Keratinocyte (primary cell): Measurements from ENCODE around the gene GNPTAB. TPM values are rescaled to one million over a fixed set of nuclear protein-coding genes. Genes with fewer than 3 reads are reported as not detected.

Experiments
- DNase-seq: peaks from one replicate; pipeline ENCODE4 v3.0.0-alpha.2; 2011; ENCODE audit warnings: low read depth, missing footprints, low spot score
- FAIRE-seq: peaks from 2 replicates; lab custom pipeline; 2011; peaks lifted over from hg19 to GRCh38; lab: Jason Lieb, UNC
- H2AFZ ChIP-seq: 2 replicates; pipeline ENCODE4 v1.6.0; 2012; ENCODE audit warnings: low read length, control low read depth, inconsistent platforms; ENCODE audit not compliant: control insufficient read depth
- H3K27ac ChIP-seq: 2 replicates; pipeline ENCODE4 v1.5.1; 2011; ENCODE audit warnings: low read length; ENCODE audit not compliant: control insufficient read depth, insufficient read depth
- H3K27me3 ChIP-seq: 3 replicates; pipeline ENCODE4 v1.6.0; 2011; ENCODE audit warnings: low read length; ENCODE audit not compliant: control insufficient read depth, insufficient read depth; ENCODE audit errors: extremely low read depth
- H3K36me3 ChIP-seq, 2 experiments: 2 replicates in 1 of 2; 3 replicates in 1 of 2; pipeline ENCODE4 v1.5.1; 2011; ENCODE audit warnings: low read length in 2 of 2, mild to moderate bottlenecking in 1 of 2; ENCODE audit not compliant: control insufficient read depth in 2 of 2, insufficient read depth in 2 of 2; ENCODE audit errors: extremely low read depth in 1 of 2
- H3K4me1 ChIP-seq: 3 replicates; pipeline ENCODE4 v1.5.1; 2011; ENCODE audit warnings: low read length; ENCODE audit not compliant: control insufficient read depth, insufficient read depth; ENCODE audit errors: extremely low read depth
- H3K4me2 ChIP-seq: 3 replicates; pipeline ENCODE4 v1.6.0; 2011; ENCODE audit warnings: low read depth, low read length; ENCODE audit not compliant: control insufficient read depth, insufficient read depth; ENCODE audit errors: extremely low read depth
- H3K4me3 ChIP-seq, 3 experiments: fragments of 200-600 bp in 1 of 3; sonication (generic) in 1 of 3; 2 replicates in 2 of 3; 3 replicates in 1 of 3; pipeline ENCODE4 v1.5.1; 2011 to 2016; ENCODE audit warnings: low read length in 3 of 3, mild to moderate bottlenecking in 3 of 3, control low read depth in 2 of 3, inconsistent platforms in 1 of 3, low read depth in 1 of 3, mixed read lengths in 1 of 3, mixed run types in 1 of 3, moderate library complexity in 1 of 3; ENCODE audit not compliant: control insufficient read depth in 2 of 3, insufficient read depth in 2 of 3; ENCODE audit errors: extremely low read depth in 1 of 3
- H3K79me2 ChIP-seq: 2 replicates; pipeline ENCODE4 v1.6.0; 2012; ENCODE audit warnings: low read length; ENCODE audit not compliant: control insufficient read depth, insufficient read depth
- H3K9ac ChIP-seq: 3 replicates; pipeline ENCODE4 v1.6.0; 2011; ENCODE audit warnings: low read length; ENCODE audit not compliant: control insufficient read depth, insufficient read depth; ENCODE audit errors: extremely low read depth
- H3K9me1 ChIP-seq: 3 replicates; pipeline ENCODE4 v1.6.0; 2011; ENCODE audit warnings: low read length; ENCODE audit not compliant: control insufficient read depth, insufficient read depth; ENCODE audit errors: extremely low read depth
- H3K9me3 ChIP-seq: 2 replicates; pipeline ENCODE4 v1.5.1; 2012; ENCODE audit warnings: low read depth, low read length; ENCODE audit not compliant: control insufficient read depth
- H4K20me1 ChIP-seq: 3 replicates; pipeline ENCODE4 v1.6.0; 2011; ENCODE audit warnings: low read length; ENCODE audit not compliant: control insufficient read depth, insufficient read depth; ENCODE audit errors: extremely low read depth
- EZH2 ChIP-seq: IDR thresholded peaks from one replicate; pipeline ENCODE4 v1.6.1; 2012; ENCODE audit warnings: inconsistent platforms, mild to moderate bottlenecking, low read length, moderate library complexity
- dilution Hi-C: fragments of 300-500 bp; cut with MboI; formaldehyde crosslinking; loops from one replicate; pipeline ENCODE4 v1.7.0; 2020; ENCODE audit warnings: low sequenced_read_pairs; ENCODE audit not compliant: extremely low pct_ligation_motif_present
- polyA plus RNA-seq, 5 experiments: library from polyadenylated mRNA; depleted of rRNA in 3 of 5; stranded (reverse) in 3 of 5; stranded (forward) in 1 of 5; unstranded in 1 of 5; fragments of >200 nt; gene quantifications; 1 replicate in 1 of 5; 2 replicates in 3 of 5; 3 replicates in 1 of 5; pipeline versions ENCODE4 v1.2.1 to v1.2.3, GENCODE V29; 2011 to 2012; ENCODE audit warnings: missing spikeins in 2 of 5, low read depth in 1 of 5, low replicate concordance in 1 of 5
- TF ChIP-seq, protein P1 (sequence below), 3 experiments: IDR thresholded peaks in 1 of 3; conservative IDR thresholded peaks in 1 of 3; optimal IDR thresholded peaks in 1 of 3; 2 replicates in 2 of 3; 3 replicates in 1 of 3; pipeline versions ENCODE3 to v1.5.1; 2011; ENCODE audit warnings: low read length in 3 of 3, mild to moderate bottlenecking in 3 of 3, moderate library complexity in 2 of 3, control low read depth in 1 of 3, inconsistent platforms in 1 of 3; ENCODE audit not compliant: insufficient read depth in 2 of 3; ENCODE audit errors: extremely low read depth in 1 of 3

Gene GNPTAB
- polyA plus RNA-seq, 1 donor (not counting 4 experiments of a cell fraction or from before 2014, with no cell fraction given), result 35.7 TPM

DNA sequence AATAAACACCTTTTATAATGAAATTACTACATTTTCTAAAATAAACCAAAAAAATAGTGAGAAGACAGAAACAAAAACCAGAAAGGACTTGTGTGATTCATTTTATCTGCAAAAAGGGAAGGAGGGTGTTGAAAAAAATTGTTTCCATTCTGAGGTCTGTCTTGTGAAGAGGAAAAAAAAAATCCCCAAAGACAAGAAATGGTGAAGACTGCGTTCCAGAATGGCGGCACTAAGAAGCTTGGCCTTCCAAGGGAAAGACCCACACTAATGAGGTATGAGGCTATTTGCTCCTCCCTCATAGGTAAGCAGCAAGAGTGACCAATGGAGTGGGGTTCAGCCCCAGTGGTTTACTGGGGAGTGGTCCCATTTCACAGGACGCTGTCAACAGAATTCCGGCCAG, 35.0 kb downstream of the GNPTAB start:
- Histone ChIP-seq H3K27ac (no peak overlapping the region), H3K9ac (no peak overlapping the region), H3K9me1 (peaks cover 2% of the 10 kb centered on the region), H3K4me3 (no peak overlapping the region), H4K20me1 (no peaks in the 10 kb centered on the region), H3K79me2 (no peaks in the 10 kb centered on the region), H3K27me3 (no peaks in the 10 kb centered on the region), H3K4me1 (no peaks in the 10 kb centered on the region), H3K36me3 (peaks cover 3 to 6% of the 10 kb centered on the region in 2 experiments), H2AFZ (no peak overlapping the region), H3K4me2 (no peak overlapping the region), H3K9me3 (no peaks in the 10 kb centered on the region)
- DNase-seq (no peak), FAIRE-seq (no peak)
- no peak for TF ChIP-seq EZH2
- TF ChIP-seq, protein P1, sequence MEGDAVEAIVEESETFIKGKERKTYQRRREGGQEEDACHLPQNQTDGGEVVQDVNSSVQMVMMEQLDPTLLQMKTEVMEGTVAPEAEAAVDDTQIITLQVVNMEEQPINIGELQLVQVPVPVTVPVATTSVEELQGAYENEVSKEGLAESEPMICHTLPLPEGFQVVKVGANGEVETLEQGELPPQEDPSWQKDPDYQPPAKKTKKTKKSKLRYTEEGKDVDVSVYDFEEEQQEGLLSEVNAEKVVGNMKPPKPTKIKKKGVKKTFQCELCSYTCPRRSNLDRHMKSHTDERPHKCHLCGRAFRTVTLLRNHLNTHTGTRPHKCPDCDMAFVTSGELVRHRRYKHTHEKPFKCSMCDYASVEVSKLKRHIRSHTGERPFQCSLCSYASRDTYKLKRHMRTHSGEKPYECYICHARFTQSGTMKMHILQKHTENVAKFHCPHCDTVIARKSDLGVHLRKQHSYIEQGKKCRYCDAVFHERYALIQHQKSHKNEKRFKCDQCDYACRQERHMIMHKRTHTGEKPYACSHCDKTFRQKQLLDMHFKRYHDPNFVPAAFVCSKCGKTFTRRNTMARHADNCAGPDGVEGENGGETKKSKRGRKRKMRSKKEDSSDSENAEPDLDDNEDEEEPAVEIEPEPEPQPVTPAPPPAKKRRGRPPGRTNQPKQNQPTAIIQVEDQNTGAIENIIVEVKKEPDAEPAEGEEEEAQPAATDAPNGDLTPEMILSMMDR (optimal IDR thresholded peaks at IDR 0.05 in 1 of 3, IDR thresholded peaks at IDR 0.05 in 1 of 3, conservative IDR thresholded peaks at IDR 0.05 in 1 of 3; ENCODE audit: extremely low read depth in 1 of 3, insufficient read depth in 2 of 3, low read length in 3 of 3), result no peak
- dilution Hi-C loops, result no loop called here

DNA sequence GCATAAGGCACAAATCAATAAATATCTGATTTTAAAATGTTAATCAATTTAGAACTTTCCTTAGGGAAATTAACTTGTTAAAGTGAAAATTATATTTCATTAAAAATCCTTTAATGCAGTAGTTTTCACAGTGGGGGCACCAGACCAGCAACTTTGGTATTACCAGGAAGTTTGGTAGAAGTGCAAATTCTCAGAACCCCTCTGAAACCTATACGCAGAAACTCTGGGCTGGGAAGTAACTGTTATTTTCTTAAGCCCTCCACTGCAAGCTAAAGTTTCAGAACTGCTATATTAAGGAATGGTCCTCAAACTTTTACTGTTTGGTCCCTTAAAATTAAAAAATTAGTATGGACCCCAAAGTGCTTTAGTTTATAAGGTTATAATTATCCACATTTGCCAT, 35.7 kb downstream of the GNPTAB start:
- peaks cover 3 to 6% of the 10 kb centered on the region in 2 experiments for H3K36me3 ChIP-seq
- H3K9ac ChIP-seq, result no peak overlapping the region
- H3K4me1 ChIP-seq, result no peaks in the 10 kb centered on the region
- H3K9me3 ChIP-seq, result no peaks in the 10 kb centered on the region
- H3K27me3 ChIP-seq, result no peaks in the 10 kb centered on the region
- dilution Hi-C loops, result no loop called here
- no peak for DNase-seq
- FAIRE-seq, result no peak
- H3K4me3 ChIP-seq, result no peak overlapping the region
- H3K27ac ChIP-seq, result no peak overlapping the region
- H3K4me2 ChIP-seq, result no peak overlapping the region
- no peaks in the 10 kb centered on the region for H4K20me1 ChIP-seq
- no peaks in the 10 kb centered on the region for H3K79me2 ChIP-seq
- no peak overlapping the region for H2AFZ ChIP-seq
- no peak for TF ChIP-seq EZH2
- TF ChIP-seq, protein P1 (optimal IDR thresholded peaks at IDR 0.05 in 1 of 3, IDR thresholded peaks at IDR 0.05 in 1 of 3, conservative IDR thresholded peaks at IDR 0.05 in 1 of 3; ENCODE audit: extremely low read depth in 1 of 3, insufficient read depth in 2 of 3, low read length in 3 of 3), result no peak
- H3K9me1 ChIP-seq, result peaks cover 2% of the 10 kb centered on the region
